Breast epithelium (tissue), 3 donors: ENCODE data around the gene IL1RAPL2.

ENCODE experiments used
- CTCF ChIP-seq, 3 donors: fragments of 450-650 bp; IDR thresholded peaks; one replicate each; pipeline ENCODE4 v1.5.1; 2016 to 2017; ENCODE audit warnings: antibody characterized with exemption in 3 of 3, mild to moderate bottlenecking in 3 of 3, moderate library complexity in 3 of 3
- POLR2A ChIP-seq: fragments of 450-650 bp; IDR thresholded peaks from one replicate; pipeline ENCODE4 v1.6.1; 2016; ENCODE audit warnings: antibody characterized with exemption, mild to moderate bottlenecking, moderate library complexity
- POLR2AphosphoS5 ChIP-seq, 3 donors: sonication (generic); formaldehyde crosslinking; IDR thresholded peaks; one replicate each; pipeline ENCODE4 v1.6.1; 2017; ENCODE audit warnings: antibody characterized with exemption in 3 of 3

- no peak for TF ChIP-seq CTCF (IDR thresholded peaks at IDR 0.05)
- TF ChIP-seq POLR2A, result no peak
- no peak for TF ChIP-seq POLR2AphosphoS5 (IDR thresholded peaks at IDR 0.05)
These were observed 961.8 kb downstream of the IL1RAPL2 start for GRCh38 chrX:105527759-105528158.
